Uterus (tissue), 4 donors: ENCODE measurements around the gene MKLN1. TPM values are rescaled to one million over a fixed set of nuclear protein-coding genes. Genes with fewer than 3 reads are reported as not detected.

Source experiments
- DNase-seq, 2 donors: peaks; one replicate each; pipeline ENCODE4 v3.0.0-alpha.2; 2019 to 2020
- H3K27ac ChIP-seq, 2 donors: fragments of 200-600 bp; sonication (generic); 1 replicate in 1 of 2; 2 replicates in 1 of 2; pipeline ENCODE4 v1.5.1; 2016 to 2018
- H3K27me3 ChIP-seq, 2 donors: fragments of 200-600 bp; sonication (generic); one replicate each; pipeline ENCODE4 v1.5.1; 2018 to 2019; ENCODE audit warnings: control low read depth in 1 of 2
- H3K36me3 ChIP-seq, 2 donors: fragments of 200-600 bp; sonication (generic); one replicate each; pipeline ENCODE4 v1.5.1; 2019; ENCODE audit warnings: control low read depth in 1 of 2
- H3K4me1 ChIP-seq, 2 donors: fragments of 200-600 bp; sonication (generic); one replicate each; pipeline ENCODE4 v1.5.1; 2018 to 2019; ENCODE audit warnings: control low read depth in 1 of 2
- H3K4me3 ChIP-seq, 2 donors: fragments of 200-600 bp; sonication (generic); 1 replicate in 1 of 2; 2 replicates in 1 of 2; pipeline ENCODE4 v1.5.1; 2018 to 2019; ENCODE audit warnings: mild to moderate bottlenecking in 1 of 2
- H3K9me3 ChIP-seq, 2 donors: fragments of 200-600 bp; sonication (generic); one replicate each; pipeline ENCODE4 v1.5.1; 2019; ENCODE audit warnings: control low read depth in 1 of 2
- CTCF ChIP-seq, 4 experiments: fragments of 200-600 bp in 2 of 4; fragments of 450-650 bp in 2 of 4; sonication (generic) in 2 of 4; IDR thresholded peaks; one replicate each; pipeline ENCODE4 v1.5.1; 2016 to 2019; ENCODE audit warnings: antibody characterized with exemption in 4 of 4, mild to moderate bottlenecking in 2 of 4, moderate library complexity in 1 of 4
- POLR2A ChIP-seq, 2 donors: fragments of 450-650 bp; IDR thresholded peaks; one replicate each; pipeline ENCODE4 v1.6.1; 2016; ENCODE audit warnings: antibody characterized with exemption in 2 of 2, mild to moderate bottlenecking in 1 of 2, moderate library complexity in 1 of 2
- intact Hi-C: fragments of 100-400 bp; cut with DNase I; formaldehyde crosslinking; loops from one replicate; pipeline ENCODE4 v1.15.1; 2023; ENCODE audit warnings: low total_unique reads
- total RNA-seq, 4 donors: library from RNA; depleted of rRNA in 3 of 4; stranded (reverse); fragments of >200 nt in 3 of 4; gene quantifications; one replicate each; pipeline versions ENCODE4 v1.1.0 to v1.2.4, GENCODE V29; 2014 to 2023
- donor health status: DM: yes; HTN: yes; CAD: no.

The MKLN1 gene
- total RNA-seq, 4 donors from 2014 or later: 52.9 to 311 (median 128) TPM

- no peaks in the 10 kb centered on the region for H3K4me1 ChIP-seq
- no peak overlapping the region for H3K27ac ChIP-seq
- H3K36me3 ChIP-seq: no peaks in the 10 kb centered on the region
- intact Hi-C loops: no loop called here
- no peaks in the 10 kb centered on the region for H3K9me3 ChIP-seq
- TF ChIP-seq POLR2A (IDR thresholded peaks at IDR 0.05) (no peak), CTCF (IDR thresholded peaks at IDR 0.05) (no peak)
- no peak overlapping the region for H3K4me3 ChIP-seq
- H3K27me3 ChIP-seq: no peaks in the 10 kb centered on the region
- no peak for DNase-seq
These were observed 166.5 kb downstream of the MKLN1 start for GRCh38 chr7:131494182-131494581.

- Histone ChIP-seq H3K36me3 (no peaks in the 10 kb centered on the region), H3K4me3 (no peak overlapping the region), H3K27ac (no peak overlapping the region), H3K9me3 (no peaks in the 10 kb centered on the region), H3K27me3 (no peaks in the 10 kb centered on the region), H3K4me1 (no peaks in the 10 kb centered on the region)
- no peak for DNase-seq
- TF ChIP-seq POLR2A (IDR thresholded peaks at IDR 0.05) (no peak), CTCF (IDR thresholded peaks at IDR 0.05) (no peak)
- intact Hi-C loops: no loop called here
These were observed 168.2 kb downstream of the MKLN1 start for GRCh38 chr7:131495669-131496498.

GRCh38 chr7:131497454-131497853, 169.8 kb downstream of the MKLN1 start:
- DNase-seq: peak; percentile 39 to 48
- no peak overlapping the region for H3K4me3 ChIP-seq
- TF ChIP-seq POLR2A (IDR thresholded peaks at IDR 0.05): no peak
- no peak for TF ChIP-seq CTCF (IDR thresholded peaks at IDR 0.05)
- H3K9me3 ChIP-seq: no peaks in the 10 kb centered on the region
- H3K27me3 ChIP-seq: no peaks in the 10 kb centered on the region
- no peaks in the 10 kb centered on the region for H3K36me3 ChIP-seq
- peak overlapping the region; percentile 12 to 28 for H3K27ac ChIP-seq
- intact Hi-C loops: no loop called here
- no peaks in the 10 kb centered on the region for H3K4me1 ChIP-seq

GRCh38 chr7:131498237-131498885, 170.7 kb downstream of the MKLN1 start:
- Histone ChIP-seq H3K9me3 (no peaks in the 10 kb centered on the region), H3K36me3 (no peaks in the 10 kb centered on the region), H3K27ac (peak overlapping the region in 1 of 2 donors; percentile 1), H3K4me3 (no peak overlapping the region), H3K27me3 (no peaks in the 10 kb centered on the region), H3K4me1 (peaks cover 0 to 5% of the 10 kb centered on the region in 2 donors)
- intact Hi-C loops: no loop called here
- TF ChIP-seq CTCF (IDR thresholded peaks at IDR 0.05) (no peak), POLR2A (IDR thresholded peaks at IDR 0.05) (no peak)
- DNase-seq: no peak

- no peaks in the 10 kb centered on the region for H3K9me3 ChIP-seq
- DNase-seq: no peak
- H3K27ac ChIP-seq: no peak overlapping the region
- no peaks in the 10 kb centered on the region for H3K36me3 ChIP-seq
- TF ChIP-seq POLR2A (IDR thresholded peaks at IDR 0.05): no peak
- no peak for TF ChIP-seq CTCF (IDR thresholded peaks at IDR 0.05)
- peaks cover 0 to 8% of the 10 kb centered on the region in 2 donors for H3K4me1 ChIP-seq
- no peak overlapping the region for H3K4me3 ChIP-seq
- intact Hi-C loops: no loop called here
- no peaks in the 10 kb centered on the region for H3K27me3 ChIP-seq
These were observed 172.1 kb downstream of the MKLN1 start for GRCh38 chr7:131499801-131500200.
